Brain microvascular endothelial cell (primary cell): Measurements from ENCODE around the gene MIER1.

ENCODE experiments used
- DNase-seq: peaks from one replicate; pipeline ENCODE4 v3.0.0-alpha.2; 2020
- H3K27ac ChIP-seq: fragments of 250-450 bp; sonication (Bioruptor Pico); 2 replicates; pipeline ENCODE4 v1.5.1; 2020; ENCODE audit warnings: mild to moderate bottlenecking, moderate library complexity
- H3K27me3 ChIP-seq: fragments of 250-450 bp; sonication (Bioruptor Pico); replicated peaks from 2 replicates; pipeline ENCODE4 v1.5.1; 2020; ENCODE audit warnings: mild to moderate bottlenecking
- H3K36me3 ChIP-seq: fragments of 250-450 bp; sonication (Bioruptor Pico); replicated peaks from 2 replicates; pipeline ENCODE4 v1.5.1; 2020; ENCODE audit warnings: mild to moderate bottlenecking
- H3K4me3 ChIP-seq: 2 replicates; pipeline ENCODE4 v1.5.1; 2011; ENCODE audit warnings: low read depth, mild to moderate bottlenecking, control low read depth, low read length, moderate library complexity
- CTCF ChIP-seq: IDR thresholded peaks from 2 replicates; pipeline ENCODE4 v1.5.1; 2011; ENCODE audit warnings: low read depth, mild to moderate bottlenecking, moderate library complexity, low read length, control low read depth, inconsistent platforms; ENCODE audit errors: missing control alignments
- in situ Hi-C: cut with HindIII; loops from 2 replicates; pipeline ENCODE4 v1.10.0; 2017; ENCODE audit warnings: low sequenced_read_pairs, low pct_ligation_motif_present

MIER1 gene

GRCh38 chr1:66930823-66931174, 6.0 kb downstream of the MIER1 start:
- Histone ChIP-seq H3K4me3 (peak overlapping the region; percentile 71), H3K27ac (peak overlapping the region; percentile 85), H3K27me3 (no peaks in the 10 kb centered on the region), H3K36me3 (no peaks in the 10 kb centered on the region)
- DNase-seq = no peak
- TF ChIP-seq CTCF = no peak
- in situ Hi-C loops = no loop called here

- no peak for DNase-seq
- peak overlapping the region; percentile 71 for H3K4me3 ChIP-seq
- in situ Hi-C loops = no loop called here
- peak overlapping the region; percentile 85 for H3K27ac ChIP-seq
- H3K27me3 ChIP-seq = no peaks in the 10 kb centered on the region
- no peak for TF ChIP-seq CTCF
- no peaks in the 10 kb centered on the region for H3K36me3 ChIP-seq
These were observed 6.8 kb downstream of the MIER1 start for GRCh38 chr1:66931590-66931989.

- no peak for DNase-seq
- Histone ChIP-seq H3K4me3 (no peak overlapping the region), H3K36me3 (no peaks in the 10 kb centered on the region), H3K27me3 (no peaks in the 10 kb centered on the region), H3K27ac (no peak overlapping the region)
- no peak for TF ChIP-seq CTCF
- in situ Hi-C loops = no loop called here
These were observed 7.5 kb downstream of the MIER1 start for GRCh38 chr1:66932291-66932690.

GRCh38 chr1:66933887-66934700, 9.3 kb downstream of the MIER1 start:
- no peaks in the 10 kb centered on the region for H3K27me3 ChIP-seq
- in situ Hi-C loops = no loop called here
- no peak for TF ChIP-seq CTCF
- H3K27ac ChIP-seq = no peak overlapping the region
- H3K36me3 ChIP-seq = no peaks in the 10 kb centered on the region
- no peak overlapping the region for H3K4me3 ChIP-seq
- DNase-seq = no peak

- in situ Hi-C loops = no loop called here
- H3K27me3 ChIP-seq = no peaks in the 10 kb centered on the region
- TF ChIP-seq CTCF = no peak
- no peak overlapping the region for H3K27ac ChIP-seq
- no peak overlapping the region for H3K4me3 ChIP-seq
- DNase-seq = no peak
- no peaks in the 10 kb centered on the region for H3K36me3 ChIP-seq
These were observed 12.9 kb downstream of the MIER1 start for GRCh38 chr1:66937529-66938234.
